ENCODE data around the gene NPHP1.
"Not testable (repeated sequence)": the region's sequence is repeated elsewhere in the genome, so short reads cannot be mapped to it uniquely, and the experiment has no call there.

The NPHP1 gene

GRCh38 chr2:110126086-110126773 is 78.6 kb downstream of the NPHP1 start:
- no peak for DNase-seq

GRCh38 chr2:110124939-110125691 is 79.7 kb downstream of the NPHP1 start:
- no peak for DNase-seq

- no peak for DNase-seq
Observed at GRCh38 chr2:110124038-110124825, 80.6 kb downstream of the NPHP1 start.

- DNase-seq = no peak
Observed at GRCh38 chr2:110121592-110121991, 83.2 kb downstream of the NPHP1 start.

- no peak for DNase-seq
Observed at GRCh38 chr2:110121052-110121334, 83.8 kb downstream of the NPHP1 start.

- DNase-seq = no peak
Observed at GRCh38 chr2:110120171-110121051, 84.4 kb downstream of the NPHP1 start.

- DNase-seq = no peak
Observed at GRCh38 chr2:110116033-110116710, 88.6 kb downstream of the NPHP1 start.

GRCh38 chr2:110115291-110116032 is 89.4 kb downstream of the NPHP1 start, which contains the start of gene MALL:
Gene MALL (minus strand): TSS chr2:110115822. CDS start chr2:110115792, 30 bp downstream.
- no peak for DNase-seq

- DNase-seq = no peak
Observed at GRCh38 chr2:110114831-110115255, 90.0 kb downstream of the NPHP1 start.

- DNase-seq = no peak
Observed at GRCh38 chr2:110113961-110114591, 90.7 kb downstream of the NPHP1 start.

GRCh38 chr2:110108291-110108690 is 96.5 kb downstream of the NPHP1 start:
- not testable (repeated sequence) for DNase-seq

GRCh38 chr2:110107092-110108079 is 97.4 kb downstream of the NPHP1 start:
- no peak for DNase-seq

GRCh38 chr2:110106642-110107041 is 98.2 kb downstream of the NPHP1 start:
- no peak for DNase-seq

GRCh38 chr2:110105608-110106467 is 99.0 kb downstream of the NPHP1 start:
- no peak for DNase-seq

GRCh38 chr2:110105183-110105582 is 99.6 kb downstream of the NPHP1 start:
- no peak for DNase-seq

GRCh38 chr2:110104025-110104771 is 100.6 kb downstream of the NPHP1 start:
- DNase-seq = no peak

- no peak for DNase-seq
Observed at GRCh38 chr2:110103061-110103961, 101.5 kb downstream of the NPHP1 start.
